ENCODE data around the gene PAXIP1. TPM values are rescaled to one million over a fixed set of nuclear protein-coding genes. Genes with fewer than 3 reads are reported as not detected.

Gene PAXIP1
- total and polyA plus RNA-seq, 12 donors = 2.5 to 8.8 (median 6.2) TPM

GRCh38 chr7:154910977-154911376 is 91.9 kb downstream of the PAXIP1 start:
- no peak overlapping the region for H3K4me3 ChIP-seq
- peaks cover 0 to 12% (median 10%) of the 10 kb centered on the region in 9 donors for H3K4me1 ChIP-seq
- peaks cover 0 to 10% (median 0%) of the 10 kb centered on the region in 11 donors for H3K9me3 ChIP-seq
- intact Hi-C loops (cut with DNase I) = loop anchor here in 2 of 10 donors (5.0 to 10.0 kb wide), 2 partner anchors 274 to 436 kb away; no protein-coding TSS in a partner anchor
- WGBS, 2 donors = 96 to 97% methylated on average over 4 of the region's 4 CpGs
- DNase-seq (no peak), ATAC-seq (no peak)
- H3K27ac ChIP-seq = no peak overlapping the region
- no peak for TF ChIP-seq CTCF (IDR thresholded peaks at IDR 0.05)
- no peaks in the 10 kb centered on the region for H3K36me3 ChIP-seq
- peaks cover 0 to 52% (median 34%) of the 10 kb centered on the region in 7 donors for H3K27me3 ChIP-seq

- ATAC-seq = no peak
- TF ChIP-seq CTCF (IDR thresholded peaks at IDR 0.05) = no peak
- intact Hi-C loops (cut with DNase I) = loop anchor here in 2 of 10 donors (5.0 to 10.0 kb wide), 2 partner anchors 275 to 437 kb away; no protein-coding TSS in a partner anchor
- H3K36me3 ChIP-seq = no peaks in the 10 kb centered on the region
- H3K4me3 ChIP-seq = no peak overlapping the region
- peaks cover 0 to 10% (median 0%) of the 10 kb centered on the region in 11 donors for H3K9me3 ChIP-seq
- H3K27ac ChIP-seq = no peak overlapping the region
- peaks cover 0 to 46% (median 27%) of the 10 kb centered on the region in 7 donors for H3K27me3 ChIP-seq
- no peak for DNase-seq
- 72 to 79% methylated on average over 4 of the region's 4 CpGs for WGBS, 2 donors
- peaks cover 0 to 12% (median 10%) of the 10 kb centered on the region in 9 donors for H3K4me1 ChIP-seq
Measured at GRCh38 chr7:154910125-154910524, 92.8 kb downstream of the PAXIP1 start.

GRCh38 chr7:154909241-154910105 is 93.5 kb downstream of the PAXIP1 start:
- no peak for DNase-seq
- intact Hi-C loops (cut with DNase I) = loop anchor here in 2 of 10 donors (5.0 to 10.0 kb wide), 2 partner anchors 275 to 438 kb away; no protein-coding TSS in a partner anchor
- ATAC-seq = no peak
- Histone ChIP-seq H3K4me3 (no peak overlapping the region), H3K4me1 (peaks cover 0 to 10% (median 7%) of the 10 kb centered on the region in 9 donors), H3K9me3 (peaks cover 0 to 10% (median 0%) of the 10 kb centered on the region in 11 donors), H3K27ac (no peak overlapping the region), H3K27me3 (peaks cover 0 to 43% (median 20%) of the 10 kb centered on the region in 7 donors), H3K36me3 (no peaks in the 10 kb centered on the region)
- TF ChIP-seq CTCF (IDR thresholded peaks at IDR 0.05) = no peak
- 77 to 81% methylated on average over 26 of the region's 26 CpGs for WGBS, 2 donors

GRCh38 chr7:154907651-154908620 is 95.0 kb downstream of the PAXIP1 start:
- DNase-seq (no peak), ATAC-seq (no peak)
- Histone ChIP-seq H3K27ac (no peak overlapping the region), H3K4me3 (no peak overlapping the region), H3K36me3 (no peaks in the 10 kb centered on the region), H3K4me1 (no peaks in the 10 kb centered on the region), H3K9me3 (peaks cover 0 to 10% (median 0%) of the 10 kb centered on the region in 11 donors), H3K27me3 (peaks cover 0 to 37% (median 13%) of the 10 kb centered on the region in 7 donors)
- no peak for TF ChIP-seq CTCF (IDR thresholded peaks at IDR 0.05)
- intact Hi-C loops (cut with DNase I) = no loop called here
- WGBS, 2 donors = 74 to 77% methylated on average over 21 of the region's 21 CpGs
